ENCODE results near the gene C12orf60.
"Not testable (repeated sequence)": the region's sequence is repeated elsewhere in the genome, so short reads cannot be mapped to it uniquely, and the experiment has no call there.

C12orf60 gene

GRCh38 chr12:14803011-14803829 is at the start of gene C12orf60, which contains the start of gene WBP11:
Gene C12orf60 (plus strand): TSS chr12:14803670. CDS start chr12:14822936, 19,266 bp downstream.
Gene WBP11 (minus strand): TSS chr12:14803478. CDS start chr12:14801383, 2,095 bp downstream.
- Histone ChIP-seq H3K27me3 (ENCODE audit: insufficient read depth, low read length) (no peaks in the 10 kb centered on the region), H2AFZ (ENCODE audit: low read length, unreplicated experiment) (peak within 1 kb of the TSS; percentile 95), H3K79me2 (ENCODE audit: control insufficient read depth, insufficient read depth, low read length, unreplicated experiment) (peaks cover 44% of the 10 kb centered on the region), H3K4me3 (ENCODE audit: low read depth, low read length) (peak within 1 kb of the TSS; percentile 90), H3K36me3 (ENCODE audit: insufficient read depth, low read length) (peaks cover 15% of the 10 kb centered on the region), H3K4me1 (ENCODE audit: control insufficient read depth, insufficient read depth, low read length, unreplicated experiment) (peaks cover 34% of the 10 kb centered on the region), H3K27ac (ENCODE audit: low read depth, low read length) (peak within 1 kb of the TSS; percentile 86)

- Histone ChIP-seq H3K27ac (ENCODE audit: low read depth, low read length) (no peak overlapping the region), H3K27me3 (ENCODE audit: insufficient read depth, low read length) (no peaks in the 10 kb centered on the region), H3K4me1 (ENCODE audit: control insufficient read depth, insufficient read depth, low read length, unreplicated experiment) (no peaks in the 10 kb centered on the region), H3K79me2 (ENCODE audit: control insufficient read depth, insufficient read depth, low read length, unreplicated experiment) (no peaks in the 10 kb centered on the region), H3K4me3 (ENCODE audit: low read depth, low read length) (no peak overlapping the region), H3K36me3 (ENCODE audit: insufficient read depth, low read length) (no peaks in the 10 kb centered on the region), H2AFZ (ENCODE audit: low read length, unreplicated experiment) (peak overlapping the region; percentile 50)
Measured at GRCh38 chr12:14756334-14757143, 46.9 kb upstream of the C12orf60 start.

- not testable (repeated sequence) for H3K27ac ChIP-seq (ENCODE audit: low read depth, low read length); H3K4me1 ChIP-seq (ENCODE audit: control insufficient read depth, insufficient read depth, low read length, unreplicated experiment); H3K4me3 ChIP-seq (ENCODE audit: low read depth, low read length); H3K27me3 ChIP-seq (ENCODE audit: insufficient read depth, low read length); H2AFZ ChIP-seq (ENCODE audit: low read length, unreplicated experiment); H3K36me3 ChIP-seq (ENCODE audit: insufficient read depth, low read length); H3K79me2 ChIP-seq (ENCODE audit: control insufficient read depth, insufficient read depth, low read length, unreplicated experiment)
Measured at GRCh38 chr12:14759711-14760280, 43.7 kb upstream of the C12orf60 start.

GRCh38 chr12:14765398-14765797 is 38.1 kb upstream of the C12orf60 start:
- no peaks in the 10 kb centered on the region for H3K27me3 ChIP-seq (ENCODE audit: insufficient read depth, low read length)
- H3K4me3 ChIP-seq (ENCODE audit: low read depth, low read length), result no peak overlapping the region
- H3K79me2 ChIP-seq (ENCODE audit: control insufficient read depth, insufficient read depth, low read length, unreplicated experiment), result peaks cover 22% of the 10 kb centered on the region
- no peak overlapping the region for H2AFZ ChIP-seq (ENCODE audit: low read length, unreplicated experiment)
- no peak overlapping the region for H3K27ac ChIP-seq (ENCODE audit: low read depth, low read length)
- H3K36me3 ChIP-seq (ENCODE audit: insufficient read depth, low read length), result no peaks in the 10 kb centered on the region
- H3K4me1 ChIP-seq (ENCODE audit: control insufficient read depth, insufficient read depth, low read length, unreplicated experiment), result no peaks in the 10 kb centered on the region

GRCh38 chr12:14766020-14766419 is 37.5 kb upstream of the C12orf60 start:
- not testable (repeated sequence) for H3K27ac ChIP-seq (ENCODE audit: low read depth, low read length); H2AFZ ChIP-seq (ENCODE audit: low read length, unreplicated experiment); H3K4me1 ChIP-seq (ENCODE audit: control insufficient read depth, insufficient read depth, low read length, unreplicated experiment); H3K27me3 ChIP-seq (ENCODE audit: insufficient read depth, low read length); H3K4me3 ChIP-seq (ENCODE audit: low read depth, low read length); H3K36me3 ChIP-seq (ENCODE audit: insufficient read depth, low read length)
- peaks cover 27% of the 10 kb centered on the region for H3K79me2 ChIP-seq (ENCODE audit: control insufficient read depth, insufficient read depth, low read length, unreplicated experiment)

- Histone ChIP-seq H2AFZ (ENCODE audit: low read length, unreplicated experiment) (no peak overlapping the region), H3K4me1 (ENCODE audit: control insufficient read depth, insufficient read depth, low read length, unreplicated experiment) (peaks cover 1% of the 10 kb centered on the region), H3K79me2 (ENCODE audit: control insufficient read depth, insufficient read depth, low read length, unreplicated experiment) (peaks cover 27% of the 10 kb centered on the region), H3K27me3 (ENCODE audit: insufficient read depth, low read length) (no peaks in the 10 kb centered on the region), H3K4me3 (ENCODE audit: low read depth, low read length) (no peak overlapping the region), H3K36me3 (ENCODE audit: insufficient read depth, low read length) (no peaks in the 10 kb centered on the region), H3K27ac (ENCODE audit: low read depth, low read length) (no peak overlapping the region)
Measured at GRCh38 chr12:14766649-14767215, 36.7 kb upstream of the C12orf60 start.

- Histone ChIP-seq H3K27me3 (ENCODE audit: insufficient read depth, low read length) (no peaks in the 10 kb centered on the region), H3K79me2 (ENCODE audit: control insufficient read depth, insufficient read depth, low read length, unreplicated experiment) (peaks cover 27% of the 10 kb centered on the region), H3K4me3 (ENCODE audit: low read depth, low read length) (peak overlapping the region; percentile 98), H2AFZ (ENCODE audit: low read length, unreplicated experiment) (no peak overlapping the region), H3K27ac (ENCODE audit: low read depth, low read length) (no peak overlapping the region), H3K36me3 (ENCODE audit: insufficient read depth, low read length) (no peaks in the 10 kb centered on the region), H3K4me1 (ENCODE audit: control insufficient read depth, insufficient read depth, low read length, unreplicated experiment) (peaks cover 3% of the 10 kb centered on the region)
Measured at GRCh38 chr12:14767617-14768016, 35.9 kb upstream of the C12orf60 start.

GRCh38 chr12:14768823-14769405 is 34.6 kb upstream of the C12orf60 start:
- Histone ChIP-seq H3K27me3 (ENCODE audit: insufficient read depth, low read length) (no peaks in the 10 kb centered on the region), H3K79me2 (ENCODE audit: control insufficient read depth, insufficient read depth, low read length, unreplicated experiment) (peaks cover 27% of the 10 kb centered on the region), H3K27ac (ENCODE audit: low read depth, low read length) (peak overlapping the region; percentile 85), H2AFZ (ENCODE audit: low read length, unreplicated experiment) (no peak overlapping the region), H3K36me3 (ENCODE audit: insufficient read depth, low read length) (no peaks in the 10 kb centered on the region), H3K4me1 (ENCODE audit: control insufficient read depth, insufficient read depth, low read length, unreplicated experiment) (peaks cover 3% of the 10 kb centered on the region), H3K4me3 (ENCODE audit: low read depth, low read length) (peak overlapping the region; percentile 98)

GRCh38 chr12:14769466-14769968 is 34.0 kb upstream of the C12orf60 start:
- H3K36me3 ChIP-seq (ENCODE audit: insufficient read depth, low read length), result no peaks in the 10 kb centered on the region
- H2AFZ ChIP-seq (ENCODE audit: low read length, unreplicated experiment), result no peak overlapping the region
- H3K4me3 ChIP-seq (ENCODE audit: low read depth, low read length), result peak overlapping the region; percentile 98
- H3K27me3 ChIP-seq (ENCODE audit: insufficient read depth, low read length), result no peaks in the 10 kb centered on the region
- peaks cover 3% of the 10 kb centered on the region for H3K4me1 ChIP-seq (ENCODE audit: control insufficient read depth, insufficient read depth, low read length, unreplicated experiment)
- peak overlapping the region; percentile 85 for H3K27ac ChIP-seq (ENCODE audit: low read depth, low read length)
- H3K79me2 ChIP-seq (ENCODE audit: control insufficient read depth, insufficient read depth, low read length, unreplicated experiment), result peaks cover 30% of the 10 kb centered on the region

- Histone ChIP-seq H3K36me3 (ENCODE audit: insufficient read depth, low read length) (no peaks in the 10 kb centered on the region), H3K27me3 (ENCODE audit: insufficient read depth, low read length) (no peaks in the 10 kb centered on the region), H3K4me1 (ENCODE audit: control insufficient read depth, insufficient read depth, low read length, unreplicated experiment) (peaks cover 3% of the 10 kb centered on the region), H3K4me3 (ENCODE audit: low read depth, low read length) (peak overlapping the region; percentile 98), H3K79me2 (ENCODE audit: control insufficient read depth, insufficient read depth, low read length, unreplicated experiment) (peaks cover 35% of the 10 kb centered on the region), H2AFZ (ENCODE audit: low read length, unreplicated experiment) (peak overlapping the region; percentile 14), H3K27ac (ENCODE audit: low read depth, low read length) (peak overlapping the region; percentile 85)
Measured at GRCh38 chr12:14769969-14770495, 33.4 kb upstream of the C12orf60 start.

Data from ACC112 (cell line).